ENCODE measurements around the gene VIPR2.
"Not testable (repeated sequence)": the region's sequence is repeated elsewhere in the genome, so short reads cannot be mapped to it uniquely, and the experiment has no call there.

Gene VIPR2

DNA sequence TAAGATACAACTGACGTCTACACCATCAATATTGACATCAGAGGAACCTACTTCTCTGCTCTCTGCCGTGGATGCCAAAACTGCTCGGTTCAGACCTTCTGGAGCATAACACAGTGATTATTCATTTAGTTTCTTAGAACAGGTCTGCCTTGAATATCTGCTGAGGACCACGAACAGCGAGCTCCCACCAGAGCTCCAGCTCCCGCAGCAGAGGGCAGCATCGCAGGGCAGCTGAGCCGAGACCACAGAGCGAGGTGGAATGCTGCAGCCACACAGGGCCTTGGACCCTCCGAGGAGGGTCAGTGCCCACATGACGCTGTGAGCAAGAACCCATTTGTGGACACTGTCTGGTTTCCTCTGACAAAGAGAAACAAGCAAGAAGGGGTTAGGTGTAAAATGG lies 6.8 kb downstream of the VIPR2 start:
- no peak for FAIRE-seq

DNA sequence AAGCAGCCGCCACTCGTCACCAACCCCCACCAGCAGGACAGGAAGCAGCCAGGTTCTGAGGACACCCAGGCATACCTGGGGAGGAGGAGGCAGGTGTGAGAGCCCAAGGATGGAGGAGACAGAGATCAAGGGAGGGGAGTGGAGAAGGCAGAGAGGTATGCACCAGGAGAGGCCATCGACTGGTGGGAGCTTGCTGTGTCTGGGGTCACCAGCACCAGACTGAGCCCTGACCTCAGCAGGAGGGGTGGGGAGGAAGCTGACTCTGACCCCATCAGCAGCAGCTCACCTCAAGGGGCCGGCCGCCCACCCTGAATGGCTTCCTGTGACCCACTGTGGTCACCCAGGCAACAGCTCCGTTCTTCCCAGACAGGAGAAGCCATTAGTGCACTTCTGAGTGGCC lies 7.8 kb downstream of the VIPR2 start:
- no peak for FAIRE-seq

DNA sequence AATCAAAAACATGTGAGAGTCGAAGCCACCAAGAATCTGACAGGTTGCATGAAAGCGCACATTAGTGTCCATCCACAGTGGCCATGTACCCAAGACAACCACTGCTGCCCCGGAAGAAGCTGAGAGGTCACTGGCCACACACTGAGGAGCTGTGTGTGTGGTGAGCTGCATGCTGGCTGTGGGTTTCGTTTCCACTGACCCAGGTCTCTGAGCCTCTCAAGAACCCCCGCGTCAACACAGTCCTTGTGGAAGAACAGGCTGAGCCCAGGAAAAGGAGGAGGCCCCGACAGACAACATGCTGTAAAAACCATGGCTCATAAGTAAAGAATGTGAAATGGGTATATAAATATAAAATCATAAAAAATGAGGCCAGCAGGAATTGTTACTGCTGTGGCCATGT lies 8.2 kb downstream of the VIPR2 start:
- FAIRE-seq, result no peak

DNA sequence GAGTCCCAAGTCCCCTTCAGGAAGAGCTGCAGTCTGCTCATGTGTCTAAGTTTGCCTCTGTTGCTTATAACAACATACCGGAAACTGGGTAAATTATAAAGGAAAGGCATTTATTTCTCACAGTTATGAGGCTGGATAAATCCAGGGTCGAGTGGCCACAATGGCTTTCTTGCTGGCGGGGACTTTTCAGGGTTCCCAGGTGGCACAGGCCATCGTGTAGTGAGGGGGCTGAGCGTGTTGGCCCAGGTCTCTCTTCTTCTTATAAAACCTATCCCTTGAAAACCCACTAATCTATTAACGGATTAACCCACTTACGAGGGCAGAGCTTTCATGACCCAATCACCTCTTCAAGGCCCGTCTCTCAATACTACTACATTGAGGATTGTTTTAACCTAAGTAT lies 8.7 kb downstream of the VIPR2 start:
- FAIRE-seq, result no peak

DNA sequence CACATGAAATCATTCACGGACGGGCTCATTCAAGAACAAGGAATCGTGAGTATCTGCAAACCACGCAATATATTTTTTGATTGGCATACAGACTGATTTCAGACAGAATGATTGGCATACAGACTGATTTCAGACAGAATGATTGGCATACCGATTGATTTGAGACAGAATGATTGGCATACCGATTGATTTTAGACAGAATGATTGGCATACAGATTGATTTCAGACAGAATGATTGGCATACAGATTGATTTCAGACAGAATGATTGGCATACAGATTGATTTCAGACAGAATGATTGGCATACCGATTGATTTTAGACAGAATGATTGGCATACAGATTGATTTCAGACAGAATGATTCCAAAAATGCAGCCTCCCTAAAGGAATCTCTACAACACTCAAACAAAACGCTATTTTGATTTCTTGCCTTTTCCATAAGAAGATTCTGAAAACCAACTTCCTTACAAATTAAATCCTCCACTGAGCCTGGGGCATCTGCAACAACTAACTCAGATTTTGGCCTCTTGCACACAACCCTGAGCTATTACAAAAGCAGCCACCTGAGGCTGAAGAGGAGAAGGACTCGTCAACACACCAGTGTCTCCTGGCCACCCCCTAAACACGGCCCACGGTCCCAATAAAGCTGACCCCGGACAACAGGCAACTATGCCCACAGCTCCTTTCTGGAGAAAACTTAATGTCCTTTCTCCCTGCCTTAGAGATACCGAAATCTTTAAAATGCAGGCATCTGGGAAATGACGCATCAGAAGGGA lies 11.8 kb downstream of the VIPR2 start:
- FAIRE-seq, result not testable (repeated sequence)

DNA sequence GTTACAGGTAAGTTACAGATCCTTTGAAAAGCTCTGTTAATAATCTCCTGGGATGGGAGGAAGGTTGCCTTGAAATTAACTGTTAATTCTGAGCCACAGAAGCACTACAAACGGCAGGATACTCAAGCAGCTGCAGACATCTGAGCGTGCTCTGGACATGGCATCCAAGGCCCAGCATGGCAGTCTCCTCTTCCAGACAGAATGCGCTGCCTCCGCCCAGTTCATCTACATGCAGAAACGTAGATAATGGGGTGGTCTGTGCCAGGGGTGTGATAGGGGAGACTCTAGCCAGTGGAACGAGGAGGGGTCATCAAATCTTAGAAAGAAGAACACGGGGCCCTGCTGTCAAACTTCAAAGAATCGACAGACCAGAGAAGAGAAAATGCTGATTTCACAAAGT lies 13.8 kb downstream of the VIPR2 start:
- FAIRE-seq, result no peak

DNA sequence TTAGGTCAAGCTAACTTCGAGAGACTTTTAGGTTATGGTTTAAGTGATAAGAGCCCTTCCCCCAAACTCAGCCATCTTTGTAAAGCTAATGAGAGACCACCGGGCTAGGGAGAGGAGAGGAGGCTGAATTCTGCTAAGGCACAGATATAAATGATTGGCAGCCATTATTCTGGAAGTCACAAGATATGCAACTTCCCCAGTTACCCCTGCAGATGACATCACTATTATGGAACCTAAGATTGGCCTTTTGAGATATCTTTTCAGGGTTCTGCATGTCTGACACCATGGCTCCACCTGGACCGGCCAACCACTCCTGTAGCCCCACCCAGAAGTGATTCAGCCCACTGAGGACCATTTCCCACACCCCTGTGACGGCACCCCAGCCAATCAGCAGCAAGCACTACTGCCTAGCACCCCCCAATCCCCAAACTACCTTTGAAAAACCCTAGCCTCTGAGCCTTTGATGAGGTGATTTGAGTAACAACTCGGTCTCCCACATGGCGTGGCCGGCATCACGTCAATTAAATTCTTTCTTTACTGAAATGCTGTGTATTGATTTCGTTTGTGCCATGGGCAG lies 14.4 kb downstream of the VIPR2 start:
- no peak for FAIRE-seq

DNA sequence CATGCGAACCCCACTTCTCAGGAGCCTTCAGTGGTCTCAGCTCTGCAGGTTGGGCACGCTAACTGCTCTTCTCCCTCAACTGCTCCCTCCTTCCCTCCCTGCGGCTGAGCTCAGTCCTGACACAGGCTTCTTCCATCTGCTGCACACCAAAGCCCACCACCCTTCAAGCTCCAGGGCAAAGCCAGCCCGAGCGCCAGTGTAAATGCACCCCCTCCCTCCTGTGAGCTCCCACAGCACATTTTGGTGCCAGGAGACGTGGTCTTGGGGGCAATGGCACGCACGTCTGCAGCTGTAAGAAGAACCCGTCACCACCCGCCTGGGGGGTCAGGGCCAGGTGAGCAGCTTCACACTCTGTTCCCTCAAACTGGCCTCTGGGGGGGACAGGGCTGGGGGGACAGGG lies 15.9 kb downstream of the VIPR2 start:
- FAIRE-seq, result no peak

DNA sequence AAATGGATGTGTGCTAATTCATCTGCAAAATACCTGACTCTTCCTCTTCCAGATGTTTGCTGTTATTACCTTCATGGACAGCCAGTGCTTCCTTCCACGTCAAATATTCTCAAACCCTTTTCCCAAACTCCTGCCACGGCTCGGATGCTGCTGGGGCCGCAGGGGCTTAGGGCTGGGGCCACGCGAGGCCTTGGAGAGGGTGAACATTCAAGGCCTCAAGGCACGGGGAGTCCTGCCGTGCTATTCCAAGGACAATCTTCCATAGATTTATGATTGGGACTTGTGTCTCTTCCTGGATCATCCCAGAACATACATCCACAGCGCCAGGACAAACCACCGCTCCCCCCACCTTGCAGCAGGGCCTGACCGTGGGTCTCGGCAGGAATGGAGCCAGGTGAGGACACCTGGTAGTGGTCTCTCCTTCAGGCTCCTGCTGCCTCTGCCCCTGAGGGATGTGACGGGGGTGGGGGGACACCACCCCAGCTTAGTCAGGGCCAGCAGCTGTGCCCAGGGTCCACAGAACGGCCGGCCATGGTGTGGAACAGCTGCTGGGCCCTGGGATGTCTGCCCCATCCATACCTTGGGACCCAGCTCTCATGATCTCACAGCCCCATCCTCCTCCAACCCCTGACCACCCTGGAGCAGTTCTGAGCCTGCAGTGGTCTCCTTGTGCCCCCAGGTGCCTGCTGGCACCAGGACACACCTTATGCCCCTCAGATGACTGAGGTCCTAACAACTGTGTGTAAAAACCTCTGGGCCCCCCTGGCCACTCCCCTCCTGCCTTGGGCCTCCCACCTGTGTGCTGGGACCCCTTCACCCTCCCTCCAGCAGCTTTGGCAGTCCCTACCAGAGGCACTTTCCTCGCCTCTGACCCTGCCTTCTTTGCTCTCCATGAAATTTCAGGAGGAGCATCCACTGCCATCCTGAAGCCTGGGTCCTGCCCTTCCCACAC lies 16.7 kb downstream of the VIPR2 start:
- FAIRE-seq, result no peak

DNA sequence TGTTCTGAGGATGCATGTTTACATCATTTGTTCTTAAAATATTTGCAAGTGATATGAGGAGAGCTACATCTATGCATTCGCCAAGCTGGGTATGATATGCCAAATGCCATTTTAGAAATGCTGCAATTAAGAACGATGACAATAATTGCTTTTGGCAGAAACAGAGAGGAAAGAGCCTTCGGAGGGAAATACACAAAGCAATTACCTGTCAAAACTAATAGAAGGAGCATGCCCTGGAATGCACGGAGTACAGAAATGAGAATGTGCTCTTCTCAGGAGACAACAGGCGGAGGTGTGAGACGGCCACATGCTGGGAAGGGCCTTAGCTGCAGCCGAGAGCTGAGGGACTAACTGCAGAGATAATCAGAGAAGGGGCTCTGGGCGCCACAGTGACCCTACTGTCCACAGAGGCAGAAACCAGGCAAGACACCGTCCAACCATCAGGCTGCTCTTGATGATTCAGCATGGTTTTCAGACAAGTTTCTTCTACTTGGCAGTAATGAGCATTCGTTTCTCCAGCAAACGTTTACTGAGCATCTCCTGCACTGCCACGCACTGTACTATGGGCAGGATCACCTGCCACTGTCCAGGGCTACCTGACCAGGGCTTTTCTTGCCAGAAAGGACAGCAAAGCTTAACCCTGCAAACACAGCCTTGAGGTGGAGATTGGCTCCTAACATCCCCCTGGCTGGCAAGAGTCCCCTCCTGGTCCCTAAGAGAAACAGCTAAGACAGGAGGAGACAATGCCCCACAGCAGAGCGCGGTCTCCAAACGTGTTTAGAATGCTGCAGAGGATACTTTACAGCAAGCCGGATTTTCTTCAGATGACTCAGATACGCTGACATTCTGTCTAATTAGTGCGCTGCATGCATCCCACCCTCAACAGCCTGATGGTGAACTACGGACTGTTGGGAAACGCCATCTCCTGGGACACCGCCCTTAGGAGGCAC lies 18.1 kb downstream of the VIPR2 start:
- FAIRE-seq, result no peak

DNA sequence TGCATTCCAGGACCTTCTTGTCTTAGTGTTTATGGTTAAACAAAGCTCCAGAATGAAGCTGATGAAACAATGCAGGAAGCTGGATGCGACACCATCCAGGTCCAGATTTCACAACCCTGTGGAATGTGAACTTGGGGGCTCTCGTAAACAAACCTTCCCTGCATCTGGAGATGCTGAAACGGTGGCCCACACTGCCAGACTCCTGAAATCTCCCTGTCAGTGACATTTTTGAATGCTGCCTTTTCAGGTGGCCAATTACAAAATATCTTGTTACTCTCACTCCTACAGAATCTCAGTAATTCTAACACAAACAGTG lies 18.8 kb downstream of the VIPR2 start:
- FAIRE-seq, result no peak

DNA sequence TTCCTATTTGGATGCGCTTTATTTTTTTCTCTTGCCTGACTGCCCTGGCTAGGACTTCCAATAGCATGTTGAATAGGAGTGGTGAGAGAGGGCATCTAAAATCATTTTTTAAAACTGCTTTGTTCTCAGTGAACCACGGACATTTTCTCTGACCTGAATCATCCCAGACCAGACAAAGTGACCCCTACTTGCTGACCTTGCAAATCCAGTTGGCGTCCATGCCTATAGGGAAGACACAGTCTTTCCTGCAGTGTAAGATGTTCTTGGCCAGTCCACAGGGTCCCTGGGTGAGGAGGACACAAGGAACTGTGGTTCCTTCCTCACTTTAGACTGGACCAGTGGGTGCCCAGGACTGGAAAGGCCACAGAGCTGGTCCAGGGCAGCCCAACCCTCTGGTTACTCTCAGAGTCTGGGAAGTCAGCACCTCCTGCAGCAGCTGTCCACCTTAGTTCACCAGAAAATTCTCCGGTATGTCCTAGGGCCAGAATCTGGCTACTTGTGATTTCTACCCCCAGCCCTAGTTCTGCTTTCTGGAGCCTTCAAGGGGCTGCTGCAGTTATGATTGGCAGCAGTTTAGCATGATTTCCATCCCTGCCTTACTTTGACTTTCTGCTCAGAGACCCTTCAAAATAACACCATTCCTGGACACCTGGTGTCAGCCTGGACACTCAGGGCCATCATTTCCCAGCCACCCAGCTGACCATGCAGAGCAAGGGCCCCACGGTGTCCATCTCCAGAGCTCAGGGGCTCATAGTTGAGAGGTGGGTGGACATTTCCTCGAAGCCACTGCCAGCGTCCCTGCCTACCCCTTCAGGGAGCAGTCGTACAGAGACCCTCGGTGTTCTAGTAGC lies 19.3 kb downstream of the VIPR2 start:
- FAIRE-seq, result no peak

DNA sequence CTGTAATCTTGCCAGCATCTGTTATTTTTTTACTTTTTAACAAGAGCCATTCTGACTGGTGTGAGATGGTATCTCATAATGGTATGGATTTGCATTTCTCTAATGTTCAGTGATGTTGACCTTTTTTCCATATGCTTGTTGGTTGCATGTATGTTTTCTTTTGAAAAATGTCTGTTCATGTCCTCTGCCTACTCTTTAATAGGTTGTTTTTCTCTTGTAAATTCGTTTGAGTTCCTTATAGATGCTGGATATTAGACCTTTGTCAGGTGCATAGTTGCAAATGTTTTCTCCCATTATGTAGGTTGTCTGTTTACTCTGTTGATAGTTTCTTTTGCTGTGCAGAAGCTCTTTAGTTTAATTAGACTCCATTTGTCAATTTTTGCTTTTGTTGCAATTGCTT lies 20.9 kb downstream of the VIPR2 start:
- FAIRE-seq, result not testable (repeated sequence)

DNA sequence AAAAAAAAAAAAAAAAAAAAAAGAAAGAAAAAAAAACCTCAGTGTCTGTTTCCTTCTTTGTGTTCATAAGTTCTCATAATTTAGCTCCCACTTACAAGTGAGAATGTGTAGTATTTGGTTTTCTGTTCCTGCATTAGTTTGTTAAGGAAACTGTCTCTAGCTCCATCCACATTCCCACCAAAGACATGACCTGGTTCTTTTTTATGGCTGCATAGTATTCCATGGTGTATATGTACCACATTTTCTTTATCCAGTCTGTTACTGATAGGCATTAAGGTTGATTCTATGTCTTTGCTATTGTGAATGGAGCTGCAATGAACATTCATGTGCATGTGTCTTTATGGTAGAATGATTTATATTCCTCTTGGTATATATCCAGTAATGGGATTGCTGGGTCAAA lies 21.4 kb downstream of the VIPR2 start:
- FAIRE-seq, result not testable (repeated sequence)

DNA sequence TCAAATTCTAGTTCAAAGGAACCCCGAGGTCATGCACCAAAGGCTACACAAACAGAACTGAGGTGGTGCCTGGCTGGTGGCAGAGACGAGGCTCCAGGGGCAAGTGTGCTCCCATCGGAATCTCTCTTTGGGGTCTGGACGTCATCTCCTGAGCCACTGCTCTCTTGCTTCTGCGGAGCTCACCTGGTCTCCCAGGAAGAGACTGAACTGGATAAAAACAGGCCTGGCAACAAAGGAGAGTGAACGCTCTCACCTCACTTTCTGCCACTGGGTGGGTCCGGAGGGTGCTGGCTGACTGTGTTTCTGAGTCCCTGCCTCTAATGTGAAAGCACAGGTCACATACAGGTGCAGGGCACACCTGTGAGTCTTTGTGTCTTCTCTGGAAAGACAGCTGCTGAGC lies 22.4 kb downstream of the VIPR2 start:
- FAIRE-seq, result no peak

DNA sequence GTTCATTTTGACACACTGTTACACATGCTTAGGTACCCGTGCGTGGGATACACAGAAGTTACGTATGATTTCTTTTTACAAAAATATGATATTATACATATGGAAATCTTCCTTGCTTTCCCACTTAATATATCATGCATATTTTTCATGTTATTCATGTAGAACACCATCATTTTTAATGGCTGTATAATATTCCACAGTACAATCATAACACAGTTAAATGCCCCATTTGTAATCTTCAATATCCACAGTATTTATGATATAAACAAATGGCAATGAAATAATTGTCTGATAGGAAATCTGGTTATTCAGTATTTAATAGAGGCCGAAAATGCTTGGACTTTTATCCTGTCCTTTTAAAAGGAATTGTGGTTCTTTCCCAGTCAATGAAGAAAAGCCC lies 23.2 kb downstream of the VIPR2 start:
- no peak for FAIRE-seq

DNA sequence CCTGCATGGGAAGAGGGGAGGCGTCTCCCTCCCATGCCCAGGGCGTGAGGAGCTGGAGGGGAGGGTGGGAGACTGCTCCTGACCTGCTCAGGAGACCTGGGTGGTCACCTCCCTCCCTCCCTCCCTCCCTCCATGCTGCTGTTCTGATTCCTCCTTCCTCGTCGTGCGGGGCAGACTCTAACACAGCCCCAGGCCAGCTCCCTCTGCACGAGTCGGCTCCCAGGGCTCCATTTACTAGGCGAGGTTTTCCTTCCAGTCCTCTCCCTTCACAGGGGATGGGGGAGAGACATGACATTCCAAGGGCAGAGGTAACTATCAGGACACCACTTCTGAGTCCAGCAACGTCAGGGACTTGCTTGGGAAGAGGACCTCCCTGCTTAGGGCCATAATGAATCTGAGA lies 23.6 kb downstream of the VIPR2 start:
- FAIRE-seq, result no peak

DNA sequence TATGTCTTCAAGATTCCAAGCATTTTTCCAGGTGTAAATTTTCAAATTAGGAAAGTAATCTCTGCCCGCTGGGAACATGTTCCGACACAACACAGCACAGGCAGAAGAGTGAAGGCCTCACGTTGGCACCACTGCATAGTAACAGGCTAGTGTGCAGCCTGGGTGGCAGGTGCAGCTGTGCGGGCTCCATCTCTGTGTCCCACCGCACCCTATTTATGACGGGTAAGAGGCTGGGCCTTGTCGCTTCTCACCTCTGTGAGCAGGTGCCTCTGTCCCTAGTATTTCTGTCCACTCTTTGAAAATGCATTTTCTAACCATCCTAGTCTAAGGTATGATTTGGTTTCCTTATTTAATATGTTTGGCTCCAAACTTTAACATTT lies 24.1 kb downstream of the VIPR2 start:
- no peak for FAIRE-seq

DNA sequence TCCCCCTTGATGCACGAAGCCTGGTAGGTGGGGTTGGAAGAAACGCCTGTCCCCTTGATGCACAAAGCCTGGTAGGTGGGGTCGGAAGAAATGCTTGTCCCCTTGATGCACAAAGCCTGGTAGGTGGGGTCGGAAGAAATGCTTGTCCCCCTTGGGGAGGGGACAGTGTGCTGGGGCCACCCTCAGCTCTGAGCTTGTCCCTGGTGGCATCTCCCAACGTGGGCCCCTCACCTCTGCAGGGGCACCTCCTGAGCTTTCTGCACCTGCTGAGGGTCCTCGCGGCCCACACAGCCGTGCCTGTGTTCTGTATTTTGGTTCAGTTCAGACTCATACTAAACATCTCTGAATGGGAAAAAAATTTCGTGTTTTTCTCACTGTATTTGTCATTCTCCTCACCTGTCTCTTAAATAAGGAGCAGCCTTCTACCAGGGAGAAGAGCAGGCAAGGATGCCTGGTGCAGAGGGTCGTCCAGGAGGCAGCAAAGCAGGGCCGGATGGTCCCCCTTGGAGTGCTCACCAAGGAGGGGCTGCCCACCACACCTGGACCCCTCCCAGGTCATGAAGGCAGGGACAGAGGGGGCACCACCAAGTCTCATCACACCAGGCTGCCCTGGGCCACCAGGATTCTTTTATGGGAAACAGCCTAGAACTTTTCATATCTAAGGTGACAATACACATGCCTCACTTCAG lies 24.7 kb downstream of the VIPR2 start:
- no peak for FAIRE-seq

DNA sequence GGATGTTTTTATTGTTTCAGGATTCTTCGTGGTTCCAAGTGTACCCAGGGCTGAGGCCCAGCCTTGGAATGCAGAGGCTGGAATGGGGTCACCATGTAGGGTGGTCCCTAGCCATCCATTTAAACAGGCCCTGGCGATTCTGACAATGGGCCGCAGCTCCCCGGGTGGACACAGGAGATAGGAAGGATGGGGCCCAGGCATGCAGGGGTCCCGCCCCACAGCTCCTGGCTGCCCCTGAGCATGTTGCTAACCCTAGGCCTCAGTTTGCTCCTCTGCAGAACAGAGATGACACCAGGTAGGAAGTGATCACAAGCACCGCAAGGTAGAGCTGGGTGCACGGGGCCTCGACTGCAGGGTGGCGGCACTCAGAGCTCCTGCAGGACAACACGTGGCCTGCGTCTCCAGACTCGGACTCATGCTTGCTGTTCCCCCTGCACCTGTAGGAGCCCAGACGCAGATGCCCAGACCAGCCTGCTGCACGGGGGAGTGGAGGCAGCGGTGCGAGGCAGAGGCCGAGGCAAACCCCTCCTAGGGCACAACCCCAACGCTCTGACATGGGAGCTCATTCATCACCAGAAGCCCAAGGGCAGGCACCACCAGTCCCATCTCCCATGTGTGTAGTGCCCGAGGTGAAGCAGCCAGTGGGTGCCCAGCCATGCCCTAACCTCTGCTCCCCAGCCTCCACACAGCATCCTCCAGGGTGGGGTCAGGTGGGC lies 25.5 kb downstream of the VIPR2 start:
- no peak for FAIRE-seq

DNA sequence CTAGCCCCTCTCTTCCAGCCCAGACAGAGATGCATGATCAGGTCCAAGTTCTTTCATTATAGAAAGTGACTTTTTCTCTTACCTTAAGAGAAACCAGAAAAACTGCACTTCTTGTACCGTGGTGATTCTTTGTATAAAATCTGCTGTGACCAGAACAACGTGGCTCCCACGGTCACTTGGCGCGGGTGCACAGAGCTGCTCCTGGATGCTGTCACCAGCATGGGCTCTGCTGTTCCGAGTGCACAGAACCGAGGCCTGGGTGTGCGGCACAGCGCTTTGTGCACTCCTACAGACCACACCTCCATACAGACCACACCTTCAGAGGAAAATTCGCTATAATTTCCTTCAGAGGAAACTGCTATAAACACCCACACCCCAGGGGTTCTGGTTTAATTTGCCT lies 26.0 kb downstream of the VIPR2 start:
- no peak for FAIRE-seq
